Activated CD8-positive, alpha-beta memory T cell treated with anti-CD3 and anti-CD28 coated beads for 36 hours (primary cell): ENCODE measurements around the gene NEURL1. TPM values are rescaled to one million over a fixed set of nuclear protein-coding genes. Genes with fewer than 3 reads are reported as not detected.
"Not testable (repeated sequence)": the region's sequence is repeated elsewhere in the genome, so short reads cannot be mapped to it uniquely, and the experiment has no call there.

Experiments used
- CTCF ChIA-PET: fragments of 350-600 bp; sonication (Branson Sonifier 250); formaldehyde crosslinking; loops from one replicate; lab custom pipeline; 2021; ENCODE audit warnings: antibody characterized with exemption; lab: Charles Lee
- POLR2A ChIA-PET: fragments of 350-600 bp; sonication (Branson Sonifier 250); formaldehyde crosslinking; loops from one replicate; lab custom pipeline; 2021; ENCODE audit warnings: antibody characterized with exemption; lab: Charles Lee
- total RNA-seq, 2 experiments: library from RNA; stranded (reverse); gene quantifications; one replicate each; pipeline ENCODE4 v1.2.3, GENCODE V29; 2021

NEURL1 gene
- total RNA-seq, 2 experiments from 2014 or later = 1.9 to 2.1 TPM

DNA sequence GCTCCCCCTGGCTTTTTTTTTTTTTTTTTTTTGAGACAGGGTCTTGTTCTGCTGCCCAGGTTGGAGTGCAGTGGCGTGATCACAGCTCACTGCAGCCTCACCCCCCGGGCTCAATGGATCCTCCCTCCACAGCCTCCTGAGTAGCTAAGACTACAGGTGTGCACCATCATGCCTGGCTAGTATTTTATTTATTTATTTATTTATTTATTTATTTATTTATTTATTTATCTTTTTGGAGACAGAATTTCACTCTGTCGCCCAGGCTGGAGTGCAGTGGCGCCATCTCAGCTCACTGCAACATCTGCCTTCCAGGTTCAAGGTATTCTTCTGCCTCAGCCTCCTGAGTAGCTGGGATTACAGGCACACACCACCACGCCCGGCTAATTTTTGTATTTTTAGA lies 10.3 kb downstream of the NEURL1 start:
- CTCF ChIA-PET = interaction anchor here (1.8 kb wide), 1 partner anchor 10 kb away, joined by 6 read pairs; the partner anchor contains the start of gene NEURL1
- POLR2A ChIA-PET = interaction anchor here (0.6 to 0.8 kb wide), 2 partner anchors 13 to 1448 kb away, joined by 4 read pairs; partner anchors contain the start of gene ARMH3

DNA sequence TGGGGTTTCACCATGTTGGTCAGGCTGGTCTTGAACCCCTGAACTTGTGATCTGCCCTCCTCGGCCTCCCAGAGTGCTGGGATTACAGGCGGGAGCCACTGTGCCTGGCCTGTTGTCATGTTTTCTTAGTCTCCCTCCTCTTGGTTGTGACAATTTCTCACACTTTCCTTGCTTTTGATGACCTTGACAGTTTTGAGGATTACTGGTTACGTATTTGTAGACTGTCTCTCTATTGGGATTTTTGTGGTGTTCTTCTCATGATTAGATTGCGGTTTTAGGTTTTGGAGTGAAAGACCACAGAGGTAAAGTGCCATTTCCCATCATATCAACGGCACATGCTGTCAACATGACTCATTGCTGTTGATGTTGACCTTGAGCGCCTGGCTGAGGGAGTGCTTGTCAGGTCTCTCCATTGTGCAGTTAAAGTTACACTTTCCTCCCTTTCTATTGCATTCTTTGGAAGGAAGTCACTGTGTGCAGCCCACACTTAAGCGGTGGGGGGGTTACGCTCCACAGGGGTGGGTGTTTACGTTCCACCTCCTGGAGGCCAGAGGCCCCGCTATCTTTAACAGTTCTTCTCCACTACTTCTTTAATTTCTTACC lies 10.8 kb downstream of the NEURL1 start:
- ChIA-PET POLR2A (interaction anchor here (0.8 kb wide), 1 partner anchor 14 kb away, joined by 4 read pairs; no protein-coding TSS in a partner anchor), CTCF (interaction anchor here (0.6 to 1.8 kb wide), 3 partner anchors 11 to 162 kb away, joined by 3 to 6 read pairs (median 3); partner anchors contain the start of gene NEURL1)

DNA sequence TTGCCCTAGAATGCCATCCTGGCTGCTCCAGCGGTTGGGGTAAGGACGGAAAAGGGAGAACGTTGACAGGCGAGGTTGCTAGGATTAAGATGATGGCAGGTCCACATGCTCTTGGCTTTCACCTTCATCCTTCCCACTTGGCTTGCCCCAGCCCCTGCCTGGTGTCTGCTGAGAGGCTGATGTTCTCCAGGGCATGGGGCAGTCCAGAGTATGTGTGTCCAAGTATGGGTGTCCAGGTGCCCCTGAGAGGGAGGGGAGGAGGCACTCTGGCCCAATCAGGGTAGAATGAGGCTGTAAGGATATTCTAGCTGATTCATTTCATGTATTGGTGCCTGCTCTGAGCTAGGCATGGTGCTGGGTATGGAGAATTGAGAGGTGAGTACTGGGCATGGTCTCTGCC lies 12.6 kb downstream of the NEURL1 start:
- ChIA-PET CTCF (no interaction called here), POLR2A (interaction anchor here (0.9 kb wide), 1 partner anchor 16 kb away, joined by 3 read pairs; no protein-coding TSS in a partner anchor)

DNA sequence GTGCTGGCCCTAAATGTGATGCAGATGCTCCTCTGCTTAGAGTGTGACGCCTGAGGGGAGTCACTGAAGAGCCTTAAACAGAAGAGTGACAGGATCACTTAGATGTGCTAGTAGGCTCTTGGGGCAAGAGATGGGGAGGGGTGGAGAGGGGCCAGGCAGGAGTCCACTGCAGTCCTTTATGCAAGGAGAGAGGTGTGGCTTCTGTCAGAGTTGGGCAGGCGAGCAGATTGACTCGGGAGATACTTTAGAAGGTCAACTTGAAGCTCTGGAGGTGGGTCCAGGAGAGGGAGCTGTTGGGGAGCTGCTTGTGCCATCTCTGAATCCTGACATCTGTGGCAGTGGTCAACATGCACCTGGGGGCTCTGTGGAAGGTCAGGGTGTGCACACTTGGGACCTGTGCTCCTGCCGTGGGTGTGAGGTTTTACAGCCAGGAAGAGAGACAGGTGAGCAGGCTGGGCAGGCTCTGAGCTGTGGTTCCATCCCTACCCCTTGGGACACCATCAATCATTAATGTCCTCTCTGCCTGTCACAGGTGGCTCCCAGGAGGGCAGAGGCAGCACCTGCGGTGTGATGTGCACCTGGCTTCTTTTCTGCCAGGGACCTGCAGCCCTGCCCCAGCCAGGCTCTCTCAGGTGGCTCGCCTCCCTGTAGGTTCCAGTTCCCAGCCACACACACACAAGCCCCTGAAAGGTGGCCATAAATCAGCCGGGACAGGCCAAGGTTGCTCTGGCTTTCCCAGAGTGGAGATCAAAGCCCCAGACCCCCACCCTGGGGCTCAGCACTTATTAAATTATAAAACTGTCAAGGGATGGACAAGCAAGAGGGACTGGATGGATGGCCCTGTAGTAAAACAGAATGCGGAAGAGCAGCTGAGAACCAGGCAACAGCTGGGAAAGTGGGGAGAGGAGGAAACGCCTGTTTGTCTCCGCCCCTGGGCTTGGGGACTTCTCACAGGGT lies 14.0 kb downstream of the NEURL1 start:
- ChIA-PET CTCF (interaction anchor here (1.0 kb wide), 1 partner anchor 57 kb away, joined by 3 read pairs; no protein-coding TSS in a partner anchor), POLR2A (interaction anchor here (0.7 kb wide), 1 partner anchor 15 kb away, joined by 3 read pairs; no protein-coding TSS in a partner anchor)

DNA sequence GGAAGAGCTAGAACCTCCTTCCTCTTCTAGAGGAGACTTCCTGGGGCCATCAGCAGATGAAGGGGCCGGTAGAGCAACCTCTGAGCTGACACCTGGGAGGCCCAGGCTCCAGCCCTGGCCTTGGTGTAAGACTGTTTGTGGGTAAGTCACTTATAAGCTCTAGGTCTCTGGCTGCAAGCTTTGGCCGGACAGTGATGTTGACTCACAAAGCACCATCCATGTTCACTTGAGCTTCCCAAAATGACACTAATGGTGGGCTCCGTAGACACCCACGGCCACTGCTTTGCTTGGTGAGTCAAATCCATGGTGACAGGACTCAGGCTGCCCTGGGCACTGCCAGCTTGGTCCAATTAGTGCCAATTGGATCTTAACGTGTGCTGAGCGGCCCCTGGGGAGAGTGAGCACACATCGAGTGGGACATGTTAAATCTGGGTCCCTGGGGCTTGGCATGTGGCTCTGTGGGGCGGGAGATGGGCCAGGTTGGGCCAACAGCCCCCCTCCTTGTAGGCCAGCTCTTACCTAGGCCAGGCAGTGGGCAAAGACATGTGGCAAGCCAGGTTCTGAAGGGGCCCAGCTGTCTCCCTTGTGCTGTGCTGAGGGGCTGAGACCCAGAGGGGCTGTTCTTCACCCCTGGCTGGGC lies 16.7 kb downstream of the NEURL1 start:
- ChIA-PET POLR2A (no interaction called here), CTCF (no interaction called here)

DNA sequence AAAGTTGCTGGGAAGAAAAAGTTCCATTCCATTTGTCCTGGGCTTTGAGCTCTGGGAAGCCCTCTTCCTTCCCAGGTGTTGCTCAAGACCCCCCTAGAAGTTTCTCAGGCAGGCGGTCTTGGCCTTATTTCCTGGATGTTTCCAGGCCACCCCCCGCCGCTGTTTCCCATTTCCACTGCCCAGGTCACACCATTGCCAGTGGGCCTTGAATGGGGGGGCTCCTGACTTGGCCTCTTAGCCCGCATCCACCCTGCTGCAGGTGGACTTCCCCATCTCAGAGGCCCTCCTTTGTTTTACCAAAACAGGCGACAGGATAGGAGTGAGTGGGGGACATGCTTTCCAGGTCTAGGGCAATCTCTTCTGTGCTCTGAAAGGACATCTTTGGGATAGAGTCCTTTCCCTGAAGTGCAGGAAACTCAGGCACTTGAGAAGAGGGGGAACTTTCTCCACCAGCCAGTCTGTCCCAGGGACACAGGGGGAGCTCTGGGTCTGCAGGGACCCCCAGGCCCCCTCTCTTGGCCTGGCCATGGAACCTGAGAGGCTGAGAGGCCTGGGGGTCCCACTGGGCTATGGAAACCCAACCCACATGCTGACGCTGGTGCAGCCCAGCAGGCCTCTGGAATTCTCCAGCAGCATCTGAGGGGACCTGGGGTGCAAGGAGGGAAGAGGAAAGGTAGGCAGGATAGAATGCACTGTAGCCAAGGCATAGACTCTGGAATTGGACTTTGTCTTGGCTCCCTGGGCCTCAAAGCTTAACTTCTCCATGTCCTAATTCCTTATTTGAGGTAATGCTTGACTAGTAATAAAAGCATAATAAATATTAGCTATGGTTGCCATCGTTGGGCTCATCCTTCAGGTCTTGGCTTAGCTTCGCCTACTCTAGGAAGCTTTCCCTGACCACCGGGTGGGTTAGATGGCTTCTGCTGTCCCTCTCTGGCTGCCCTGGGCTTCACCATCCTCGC lies 17.6 kb downstream of the NEURL1 start:
- ChIA-PET CTCF (no interaction called here), POLR2A (no interaction called here)

DNA sequence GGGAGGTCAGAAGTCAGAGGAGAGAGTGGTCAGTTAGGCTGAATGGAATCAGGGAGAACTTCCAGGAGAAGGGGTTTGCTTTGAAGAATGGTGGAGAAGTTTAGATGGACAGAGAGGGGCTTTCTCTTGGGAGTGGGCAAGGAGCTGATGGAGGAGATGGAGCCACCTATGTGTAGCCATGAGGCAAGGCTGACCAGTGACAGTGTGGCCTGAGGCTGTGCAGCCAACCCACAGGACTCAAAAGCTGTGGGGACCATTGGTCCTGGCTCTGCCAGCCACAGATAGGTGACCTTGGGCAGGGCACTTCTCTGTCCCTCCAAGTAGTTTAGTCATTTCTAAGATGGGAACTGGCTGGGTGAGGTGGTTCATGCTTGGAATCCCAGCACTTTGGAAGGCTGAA lies 18.7 kb downstream of the NEURL1 start:
- ChIA-PET CTCF (no interaction called here), POLR2A (no interaction called here)

DNA sequence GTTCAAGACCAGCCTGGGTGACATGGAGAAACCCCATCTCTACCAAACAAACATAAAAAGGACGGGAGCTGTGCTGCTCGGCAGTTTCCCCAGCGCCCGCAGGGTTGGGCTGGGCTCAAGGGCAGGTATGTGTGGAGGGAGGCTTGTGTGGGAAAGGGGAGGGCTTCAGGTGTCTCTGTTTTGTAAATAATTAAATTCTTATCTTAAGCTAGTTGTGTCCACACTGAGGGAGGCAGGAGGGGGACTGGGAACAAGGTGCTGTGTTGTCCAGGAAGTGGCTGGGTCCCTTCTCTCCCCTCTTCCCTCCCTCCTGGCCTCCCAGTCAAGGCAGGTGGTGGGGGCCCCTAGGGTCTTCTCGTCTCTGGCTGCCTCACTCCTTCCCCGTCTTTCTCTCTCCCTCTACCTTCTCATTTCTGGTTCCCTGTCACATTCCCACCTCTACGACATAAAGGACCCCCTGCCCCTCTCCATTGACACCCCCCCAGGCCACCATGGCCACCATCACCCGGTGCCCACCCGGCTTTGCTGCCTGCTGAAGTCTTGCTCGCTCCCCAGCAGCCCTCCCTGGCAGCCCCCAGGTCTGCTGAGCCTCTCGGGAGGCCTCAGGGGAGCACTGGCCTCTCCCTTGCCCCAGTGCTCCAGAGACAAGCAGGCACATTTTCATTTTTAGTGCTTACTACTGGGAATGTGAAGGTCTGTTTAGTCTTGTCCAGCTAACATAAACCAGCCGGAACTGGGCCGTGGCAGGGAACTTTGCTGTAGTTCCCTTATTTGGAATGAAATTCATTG lies 19.3 kb downstream of the NEURL1 start:
- CTCF ChIA-PET = no interaction called here
- POLR2A ChIA-PET = no interaction called here

DNA sequence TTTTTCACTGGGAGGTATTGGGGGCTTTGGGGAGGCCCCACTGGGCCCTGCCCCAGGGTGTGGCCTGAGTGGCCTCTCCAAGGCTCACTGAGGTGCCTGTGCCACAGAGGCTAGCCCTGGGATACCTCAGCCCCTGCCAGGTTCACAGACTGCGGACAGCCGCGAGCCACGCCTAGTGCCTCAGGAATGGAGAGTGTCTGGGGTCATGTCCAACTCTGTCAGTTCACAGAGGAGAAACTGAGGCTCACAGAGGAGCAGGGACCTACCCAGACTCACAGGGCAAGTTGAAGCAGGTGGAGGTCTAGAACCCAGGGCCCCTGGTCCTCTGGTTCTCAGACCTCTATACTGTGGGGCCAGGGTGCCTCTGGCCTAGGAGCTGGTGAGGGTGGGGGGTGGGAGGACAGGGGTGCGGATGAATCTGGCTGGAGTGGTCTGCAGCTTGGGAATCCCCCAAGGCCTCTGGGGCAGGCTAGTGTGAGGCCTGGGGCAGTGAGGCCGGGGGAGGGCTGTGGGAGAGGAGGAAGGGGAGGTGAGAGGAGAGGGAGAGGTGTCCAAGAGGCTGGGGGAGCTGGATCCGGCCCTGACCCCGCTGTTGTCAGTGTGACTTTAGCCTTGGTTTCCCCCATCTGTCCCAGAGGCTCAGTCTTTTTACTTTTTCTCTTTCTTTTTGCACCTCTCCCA lies 20.0 kb downstream of the NEURL1 start:
- CTCF ChIA-PET = no interaction called here
- POLR2A ChIA-PET = no interaction called here

DNA sequence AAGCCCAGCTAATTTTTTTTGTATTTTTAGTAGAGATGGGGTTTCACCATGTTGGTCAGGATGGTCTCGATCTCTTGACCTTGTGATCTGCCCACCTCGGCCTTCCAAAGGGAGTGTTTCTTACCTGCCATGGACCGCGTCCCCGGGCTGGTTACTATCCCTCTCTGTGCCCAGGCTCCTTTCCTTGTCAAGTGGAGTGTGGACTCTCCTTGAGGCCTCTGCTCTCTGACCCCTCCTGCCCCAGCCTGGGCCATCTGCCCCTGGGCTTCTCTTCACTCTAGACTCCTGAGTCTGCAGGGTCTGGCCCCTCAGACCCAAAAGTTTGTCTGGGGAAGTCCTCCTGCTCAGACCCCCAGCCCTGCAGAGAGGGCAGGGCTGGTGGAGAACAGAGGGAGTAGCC lies 20.7 kb downstream of the NEURL1 start:
- CTCF ChIA-PET = no interaction called here

DNA sequence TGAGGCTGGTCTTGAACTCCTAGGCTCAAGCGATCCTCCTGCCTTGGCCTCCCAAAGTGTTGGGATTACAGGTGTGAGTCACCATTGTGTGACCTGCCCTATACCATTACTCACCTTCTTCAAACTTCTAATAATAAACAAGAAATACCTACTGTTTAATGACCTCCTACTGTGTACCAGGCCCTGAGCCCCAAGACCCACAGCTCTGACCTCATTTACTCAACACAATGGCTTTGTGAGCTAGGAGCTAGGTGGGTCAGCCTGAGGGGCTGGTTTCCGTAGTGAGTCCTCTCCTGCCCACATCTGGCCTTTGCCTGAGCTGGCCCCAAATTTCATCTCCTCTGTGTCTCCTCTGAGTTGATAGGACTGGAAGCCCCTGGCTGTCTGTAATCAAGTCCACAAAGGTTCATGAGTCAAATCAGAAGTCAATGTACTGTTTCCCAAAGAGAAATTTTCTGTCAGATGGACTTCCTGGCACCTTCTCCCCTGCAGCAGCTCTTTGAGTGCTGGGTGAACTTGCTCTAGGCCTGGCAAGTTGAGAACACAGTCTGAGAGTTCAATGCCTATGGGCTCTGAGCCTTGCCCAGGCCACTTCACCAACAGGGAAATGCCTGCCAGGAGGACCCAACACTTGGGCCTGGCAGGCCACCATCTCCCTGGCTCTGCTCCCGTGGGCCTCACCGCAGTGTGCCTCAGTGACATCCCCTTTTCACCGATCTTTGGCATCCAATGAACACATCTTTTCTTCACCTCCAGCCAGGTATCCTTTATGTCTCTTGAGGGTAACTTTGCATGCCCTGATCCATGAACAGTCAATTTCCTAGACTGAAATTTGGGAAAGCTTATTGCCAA lies 24.0 kb downstream of the NEURL1 start:
- ChIA-PET POLR2A (no interaction called here), CTCF (no interaction called here)

More for the DNA sequence above, 20.7 kb downstream of the NEURL1 start:
- POLR2A ChIA-PET = no interaction called here

DNA sequence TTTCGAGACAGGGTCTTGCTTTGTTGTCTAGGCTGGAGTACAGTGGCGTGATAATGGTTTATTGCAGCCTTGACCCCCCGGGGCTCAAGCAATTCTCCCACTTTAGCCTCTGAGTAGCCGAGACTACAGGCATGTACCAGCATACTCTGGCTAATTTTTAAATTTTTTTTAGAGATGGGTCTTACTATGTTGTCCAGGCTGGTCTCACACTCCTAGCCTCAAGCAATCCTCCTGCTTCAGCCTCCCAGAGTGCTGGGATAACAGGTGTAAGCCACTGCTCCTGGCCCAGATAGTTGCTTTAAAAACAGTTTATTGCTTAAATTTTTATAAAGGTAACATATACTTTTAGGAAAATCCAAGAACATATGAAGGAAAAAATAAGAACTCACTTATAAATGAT lies 26.3 kb downstream of the NEURL1 start:
- ChIA-PET POLR2A (no interaction called here), CTCF (no interaction called here)

DNA sequence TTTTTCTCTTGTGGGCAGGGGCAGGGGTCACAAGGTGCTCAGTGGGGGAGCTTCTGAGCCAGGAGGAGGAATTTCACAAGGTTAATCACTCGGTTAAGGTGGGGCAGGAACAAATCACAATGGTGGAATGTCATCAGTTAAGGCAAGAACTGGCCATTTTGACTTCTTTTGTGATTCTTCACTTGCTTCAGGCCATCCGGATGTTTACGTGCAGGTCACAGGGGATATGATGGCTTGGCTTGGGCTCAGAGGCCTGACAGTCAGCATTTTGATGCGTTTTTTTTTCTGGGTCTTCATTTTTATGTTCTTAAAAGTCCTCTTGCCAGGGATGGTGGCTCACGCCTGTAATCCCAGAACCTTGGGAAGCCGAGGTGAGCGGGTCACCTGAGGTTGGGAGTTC lies 28.5 kb downstream of the NEURL1 start:
- CTCF ChIA-PET = not testable (repeated sequence)

DNA sequence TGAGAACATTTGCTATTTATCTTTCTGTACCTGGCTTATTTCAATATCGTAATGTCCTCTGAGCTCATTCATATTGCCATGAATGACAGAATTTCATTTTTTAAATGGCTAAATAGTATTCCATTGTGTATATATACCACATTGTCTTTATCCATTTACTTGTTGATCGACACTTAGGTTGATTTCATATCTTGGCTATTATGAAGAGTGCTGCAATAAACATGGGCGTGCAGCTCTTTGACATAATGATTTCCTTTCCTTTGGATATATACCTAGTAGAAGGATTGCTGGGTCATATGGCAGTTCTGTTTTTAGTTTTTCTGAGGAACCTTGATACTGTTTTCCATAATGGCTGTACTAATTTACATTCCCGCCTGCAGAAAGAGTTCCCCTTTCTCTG lies 30.2 kb downstream of the NEURL1 start:
- POLR2A ChIA-PET = no interaction called here
- CTCF ChIA-PET = interaction anchor here (1.2 to 1.4 kb wide), 2 partner anchors 18 to 41 kb away, joined by 3 read pairs; no protein-coding TSS in a partner anchor

More for the DNA sequence above, 28.5 kb downstream of the NEURL1 start:
- POLR2A ChIA-PET = not testable (repeated sequence)

DNA sequence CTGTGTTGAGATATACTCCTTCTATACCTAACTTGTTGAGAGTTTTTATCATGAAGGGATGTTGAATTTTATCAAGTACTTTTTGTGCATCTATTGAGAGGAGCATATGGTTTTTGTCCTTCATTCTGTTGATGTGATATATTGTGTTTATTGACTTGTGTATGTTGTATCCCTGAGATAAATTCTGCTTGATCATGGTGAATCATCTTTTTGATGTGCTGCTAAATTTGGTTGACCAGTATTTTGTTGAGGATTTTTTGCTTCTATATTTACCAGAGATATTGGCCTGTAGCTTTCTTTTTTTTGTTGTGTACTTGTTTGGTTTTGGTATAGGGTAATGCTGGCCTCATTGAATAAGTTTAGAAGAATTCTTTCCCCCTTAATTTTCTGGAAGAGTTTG lies 32.4 kb downstream of the NEURL1 start:
- CTCF ChIA-PET = no interaction called here
- POLR2A ChIA-PET = no interaction called here

DNA sequence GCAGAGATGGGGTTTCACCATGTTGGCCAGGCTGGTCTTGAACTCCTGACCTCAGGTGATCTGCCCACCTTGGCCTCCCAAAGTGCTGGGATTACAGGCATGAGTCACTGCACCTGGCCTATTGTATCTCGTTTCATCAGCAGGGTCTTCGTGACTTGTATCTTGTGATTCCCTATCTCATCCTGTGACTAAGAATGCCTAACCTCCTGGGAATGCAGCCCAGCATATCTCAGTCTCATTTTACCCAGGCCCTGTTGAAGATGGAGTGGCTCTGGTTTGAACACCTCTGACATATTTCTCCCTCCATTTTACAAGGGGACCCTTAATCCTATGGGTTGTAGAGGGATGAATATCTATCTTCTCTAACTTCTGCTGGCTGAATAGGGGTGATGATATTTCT lies 34.0 kb downstream of the NEURL1 start:
- POLR2A ChIA-PET, CTCF ChIA-PET: not testable (repeated sequence)
